Upper lobe of left lung (tissue), 4 donors: ENCODE results near the gene CCL1.

Source experiments
- CTCF ChIP-seq, 6 experiments: fragments of 450-650 bp in 4 of 6; fragments of 200-600 bp in 2 of 6; sonication (generic) in 2 of 6; IDR thresholded peaks; one replicate each; pipeline ENCODE4 v1.5.1; 2016 to 2019; ENCODE audit warnings: antibody characterized with exemption in 6 of 6
- POLR2AphosphoS5 ChIP-seq, 2 donors: sonication (generic); formaldehyde crosslinking; IDR thresholded peaks; one replicate each; pipeline ENCODE4 v1.5.1; 2017; ENCODE audit warnings: antibody characterized with exemption in 2 of 2

- TF ChIP-seq CTCF (IDR thresholded peaks at IDR 0.05) (no peak), POLR2AphosphoS5 (IDR thresholded peaks at IDR 0.05) (no peak)
These were observed 5.3 kb upstream of the CCL1 start for GRCh38 chr17:34368196-34368945.
